ENCODE data around the gene APP.

- TF ChIP-seq POLR2A (IDR thresholded peaks at IDR 0.05) (no peak), CTCF (IDR thresholded peaks at IDR 0.05) (no peak)
These were observed 274.0 kb downstream of the APP start for GRCh38 chr21:25896501-25897056.
